Choroid plexus epithelial cell (primary cell): ENCODE measurements around the gene L3MBTL4.
A peak's percentile ranks its signal among the peaks of the same experiment; 100 is the strongest.

Experiments used
- DNase-seq: peaks from one replicate; pipeline ENCODE4 v3.0.0-alpha.2; 2010; ENCODE audit warnings: low read depth
- H3K4me3 ChIP-seq: 2 replicates; pipeline ENCODE4 v1.5.1; 2011; ENCODE audit warnings: low read depth, mild to moderate bottlenecking, control low read depth, low read length, moderate library complexity
- CTCF ChIP-seq: conservative IDR thresholded peaks from 2 replicates; pipeline ENCODE4 v1.5.1; 2011; ENCODE audit warnings: low read depth, mild to moderate bottlenecking, control low read depth, inconsistent platforms, low read length, moderate library complexity

L3MBTL4 gene

GRCh38 chr18:5948237-5948636, 466.5 kb downstream of the L3MBTL4 start:
- no peak for DNase-seq

GRCh38 chr18:5944448-5944847, 470.3 kb downstream of the L3MBTL4 start:
- DNase-seq, result no peak
- no peak overlapping the region for H3K4me3 ChIP-seq
- TF ChIP-seq CTCF, result no peak

More at GRCh38 chr18:5948237-5948636, 466.5 kb downstream of the L3MBTL4 start:
- no peak overlapping the region for H3K4me3 ChIP-seq
- no peak for TF ChIP-seq CTCF

- TF ChIP-seq CTCF, result no peak
- no peak overlapping the region for H3K4me3 ChIP-seq
- DNase-seq, result peak; percentile 29
Measured at GRCh38 chr18:5943514-5943913, 471.2 kb downstream of the L3MBTL4 start.

- no peak for DNase-seq
- no peak overlapping the region for H3K4me3 ChIP-seq
- TF ChIP-seq CTCF, result no peak
Measured at GRCh38 chr18:5942591-5942990, 472.1 kb downstream of the L3MBTL4 start.

- TF ChIP-seq CTCF, result no peak
- no peak for DNase-seq
- no peak overlapping the region for H3K4me3 ChIP-seq
Measured at GRCh38 chr18:5941890-5942289, 472.8 kb downstream of the L3MBTL4 start.

- no peak overlapping the region for H3K4me3 ChIP-seq
- no peak for TF ChIP-seq CTCF
- DNase-seq, result no peak
Measured at GRCh38 chr18:5939801-5940667, 474.7 kb downstream of the L3MBTL4 start.

GRCh38 chr18:5937795-5938194, 476.9 kb downstream of the L3MBTL4 start:
- TF ChIP-seq CTCF, result no peak
- no peak for DNase-seq
- no peak overlapping the region for H3K4me3 ChIP-seq
